CD4-positive, alpha-beta T cell treated with Interleukin-15 for 4 hours (primary cell): Measurements from ENCODE around the gene MAGI1.

Source experiments
- DNase-seq: peaks from one replicate; pipeline ENCODE4 v3.0.0-alpha.2; 2020; ENCODE audit warnings: low spot score

MAGI1 gene

GRCh38 chr3:65350801-65351476, 687.8 kb downstream of the MAGI1 start:
- no peak for DNase-seq

- no peak for DNase-seq
Measured at GRCh38 chr3:65348398-65348995, 690.2 kb downstream of the MAGI1 start.

GRCh38 chr3:65347166-65347565, 691.6 kb downstream of the MAGI1 start:
- no peak for DNase-seq

- DNase-seq: no peak
Measured at GRCh38 chr3:65344846-65345245, 693.9 kb downstream of the MAGI1 start.

- no peak for DNase-seq
Measured at GRCh38 chr3:65344444-65344843, 694.3 kb downstream of the MAGI1 start.

GRCh38 chr3:65343736-65344135, 695.0 kb downstream of the MAGI1 start:
- no peak for DNase-seq

- no peak for DNase-seq
Measured at GRCh38 chr3:65343026-65343425, 695.7 kb downstream of the MAGI1 start.

GRCh38 chr3:65342084-65342683, 696.5 kb downstream of the MAGI1 start:
- DNase-seq: no peak

GRCh38 chr3:65339192-65339740, 699.5 kb downstream of the MAGI1 start:
- no peak for DNase-seq

- DNase-seq: no peak
Measured at GRCh38 chr3:65338571-65338970, 700.1 kb downstream of the MAGI1 start.

- no peak for DNase-seq
Measured at GRCh38 chr3:65335587-65335986, 703.1 kb downstream of the MAGI1 start.

GRCh38 chr3:65334045-65334665, 704.6 kb downstream of the MAGI1 start:
- no peak for DNase-seq

- DNase-seq: no peak
Measured at GRCh38 chr3:65331730-65332129, 707.0 kb downstream of the MAGI1 start.

- DNase-seq: no peak
Measured at GRCh38 chr3:65330072-65330471, 708.6 kb downstream of the MAGI1 start.

- DNase-seq: no peak
Measured at GRCh38 chr3:65328148-65328547, 710.6 kb downstream of the MAGI1 start.

- no peak for DNase-seq
Measured at GRCh38 chr3:65326574-65326973, 712.1 kb downstream of the MAGI1 start.

- DNase-seq: no peak
Measured at GRCh38 chr3:65322910-65323309, 715.8 kb downstream of the MAGI1 start.

GRCh38 chr3:65318231-65318630, 720.5 kb downstream of the MAGI1 start:
- DNase-seq: no peak

- DNase-seq: no peak
Measured at GRCh38 chr3:65314916-65315315, 723.8 kb downstream of the MAGI1 start.

GRCh38 chr3:65314269-65314668, 724.4 kb downstream of the MAGI1 start:
- no peak for DNase-seq

GRCh38 chr3:65313666-65314065, 725.1 kb downstream of the MAGI1 start:
- DNase-seq: no peak

- no peak for DNase-seq
Measured at GRCh38 chr3:65305836-65306235, 732.9 kb downstream of the MAGI1 start.
